HepG2 (cell line): Measurements from ENCODE around the gene LYZ. TPM values are rescaled to one million over a fixed set of nuclear protein-coding genes. Genes with fewer than 3 reads are reported as not detected.

Experiments
- CEBPG ChIP-seq: IDR thresholded peaks from 2 replicates; pipeline ENCODE4 v1.6.1; 2016
- GATAD2A ChIP-seq: IDR thresholded peaks from 2 replicates; pipeline ENCODE4 v1.6.1; 2016
- HDAC2 ChIP-seq: sonication (generic); formaldehyde crosslinking; IDR thresholded peaks from 2 replicates; pipeline ENCODE4 v1.4.0; 2020; ENCODE audit warnings: missing genetic modification reagents
- HOXA3 ChIP-seq: sonication (generic); formaldehyde crosslinking; IDR thresholded peaks from 2 replicates; pipeline ENCODE4 v1.5.0; 2020; ENCODE audit warnings: missing genetic modification reagents
- KLF15 ChIP-seq: sonication (generic); formaldehyde crosslinking; IDR thresholded peaks from 2 replicates; pipeline ENCODE4 v1.8.1; 2023; ENCODE audit warnings: borderline replicate concordance, mild to moderate bottlenecking, inconsistent platforms, missing genetic modification reagents, mixed read lengths
- MXD1 ChIP-seq: sonication (generic); formaldehyde crosslinking; IDR thresholded peaks from 2 replicates; pipeline ENCODE4 v1.4.0; 2020; ENCODE audit warnings: mild to moderate bottlenecking, missing genetic modification reagents
- MXD3 ChIP-seq: IDR thresholded peaks from 2 replicates; pipeline ENCODE4 v1.6.1; 2016; ENCODE audit warnings: mild to moderate bottlenecking, missing biosample characterization, missing genetic modification reagents
- PBX3 ChIP-seq: sonication (generic); formaldehyde crosslinking; IDR thresholded peaks from 2 replicates; pipeline ENCODE4 v1.8.1; 2023; ENCODE audit warnings: missing genetic modification reagents, inconsistent platforms, borderline replicate concordance
- POGZ ChIP-seq: sonication (generic); formaldehyde crosslinking; IDR thresholded peaks from 2 replicates; pipeline ENCODE4 v1.4.0; 2020; ENCODE audit warnings: mild to moderate bottlenecking, missing genetic modification reagents
- PPARG ChIP-seq: conservative IDR thresholded peaks from 2 replicates; pipeline ENCODE4 v1.6.1; 2016; ENCODE audit warnings: missing biosample characterization, missing genetic modification reagents
- REPIN1 ChIP-seq: sonication (generic); formaldehyde crosslinking; IDR thresholded peaks from 2 replicates; pipeline ENCODE4 v1.8.0; 2022; ENCODE audit warnings: missing genetic modification reagents, low read depth, mild to moderate bottlenecking, borderline replicate concordance
- RFX1 ChIP-seq: fragments of 450-650 bp; IDR thresholded peaks from 2 replicates; pipeline ENCODE4 v1.6.1; 2017
- SOX5 ChIP-seq: IDR thresholded peaks from 2 replicates; pipeline ENCODE4 v1.6.1; 2016; ENCODE audit warnings: borderline replicate concordance
- THAP8 ChIP-seq: sonication (generic); formaldehyde crosslinking; IDR thresholded peaks from 2 replicates; pipeline ENCODE4 v1.5.1; 2020; ENCODE audit warnings: missing genetic modification reagents, mild to moderate bottlenecking, borderline replicate concordance
- ZBTB8A ChIP-seq: sonication (generic); formaldehyde crosslinking; IDR thresholded peaks from 2 replicates; pipeline ENCODE4 v1.4.0; 2020; ENCODE audit warnings: mild to moderate bottlenecking, low read depth, missing genetic modification reagents, borderline replicate concordance
- ZNF12 ChIP-seq: sonication (generic); formaldehyde crosslinking; IDR thresholded peaks from 2 replicates; pipeline ENCODE4 v1.5.0; 2020; ENCODE audit warnings: missing genetic modification reagents
- ZNF124 ChIP-seq: sonication (generic); formaldehyde crosslinking; IDR thresholded peaks from 2 replicates; pipeline ENCODE4 v1.4.0; 2020; ENCODE audit warnings: missing genetic modification reagents
- ZNF18 ChIP-seq: sonication (generic); formaldehyde crosslinking; IDR thresholded peaks from 2 replicates; pipeline ENCODE4 v1.8.0; 2022; ENCODE audit warnings: mild to moderate bottlenecking, missing genetic modification reagents; ENCODE audit not compliant: insufficient replicate concordance
- ZNF207 ChIP-seq: fragments of 450-650 bp; IDR thresholded peaks from 2 replicates; pipeline ENCODE4 v1.6.1; 2016; ENCODE audit warnings: antibody characterized with exemption, borderline replicate concordance
- ZNF253 ChIP-seq: sonication (generic); formaldehyde crosslinking; IDR thresholded peaks from 2 replicates; pipeline ENCODE4 v1.8.0; 2022; ENCODE audit warnings: mild to moderate bottlenecking, missing genetic modification reagents, borderline replicate concordance
- ZNF34 ChIP-seq: sonication (generic); formaldehyde crosslinking; IDR thresholded peaks from 2 replicates; pipeline ENCODE4 v1.4.0; 2020; ENCODE audit warnings: mild to moderate bottlenecking, missing genetic modification reagents, borderline replicate concordance
- ZNF503 ChIP-seq: sonication (generic); formaldehyde crosslinking; IDR thresholded peaks from 2 replicates; pipeline ENCODE4 v1.4.0; 2020; ENCODE audit warnings: missing genetic modification reagents
- ZNF563 ChIP-seq: sonication (generic); formaldehyde crosslinking; IDR thresholded peaks from 2 replicates; pipeline ENCODE4 v1.8.0; 2022; ENCODE audit warnings: mild to moderate bottlenecking, moderate library complexity, missing genetic modification reagents
- ZNF614 ChIP-seq: IDR thresholded peaks from 2 replicates; pipeline ENCODE4 v1.6.1; 2018; ENCODE audit warnings: missing biosample characterization, missing genetic modification reagents, inconsistent platforms, borderline replicate concordance
- ZNF746 ChIP-seq: sonication (generic); formaldehyde crosslinking; IDR thresholded peaks from 2 replicates; pipeline ENCODE4 v1.8.0; 2022; ENCODE audit warnings: mild to moderate bottlenecking, missing genetic modification reagents
- polyA plus RNA-seq, 8 experiments: library from polyadenylated mRNA; depleted of rRNA in 3 of 8; stranded (reverse) in 7 of 8; unstranded in 1 of 8; fragments of >200 nt; fragmentation: Illumina TruSeq in 4 of 8; extraction: Trizol in 4 of 8; gene quantifications; 2 replicates each; pipeline versions ENCODE4 v1.2.1 to v1.2.3, GENCODE V29; 2011 to 2016; ENCODE audit warnings: low read depth in 4 of 8, missing spikeins in 1 of 8, mixed read lengths in 1 of 8; ENCODE audit not compliant: insufficient read depth in 1 of 8
- total RNA-seq, 5 experiments: library from RNA; depleted of rRNA; stranded (reverse); fragments of >200 nt; fragmentation: Illumina TruSeq; extraction: Trizol; gene quantifications; 2 replicates each; pipeline ENCODE4 v1.2.3, GENCODE V29; 2016; ENCODE audit warnings: low read depth in 1 of 5

Gene LYZ
- total and polyA plus RNA-seq, 2 of the 13 experiments (the other 11 are each of a cell fraction or from before 2014, with no cell fraction given) = 1,788 to 2,054 TPM

- TF ChIP-seq ZNF503 (CRISPR knock-in tag) = peak; percentile 47; the same call in 1 of the 2 replicates
- peak; percentile 77; the same call in 1 of the 2 replicates for TF ChIP-seq ZNF12 (CRISPR knock-in tag)
- TF ChIP-seq HDAC2 (CRISPR knock-in tag) = peak; percentile 73; the same call in 1 of the 2 replicates
- peak; percentile 42; the same call in 1 of the 2 replicates for TF ChIP-seq ZNF563 (CRISPR knock-in tag)
- peak; percentile 71; the same call in 1 of the 2 replicates for TF ChIP-seq SOX5
- TF ChIP-seq POGZ (CRISPR knock-in tag) = no peak
- TF ChIP-seq ZNF614 (CRISPR knock-in tag) = peak; percentile 84; the same call in 1 of the 2 replicates
- TF ChIP-seq ZNF34 = peak; percentile 83; the same call in 1 of the 2 replicates
- no peak for TF ChIP-seq ZNF18 (CRISPR knock-in tag)
- TF ChIP-seq THAP8 (CRISPR knock-in tag) = no peak
- peak; percentile 61; the same call in 1 of the 2 replicates for TF ChIP-seq MXD3 (CRISPR knock-in tag)
- TF ChIP-seq ZNF746 = peak; percentile 30; the same call in 1 of the 2 replicates
- no peak for TF ChIP-seq ZNF207
- no peak for TF ChIP-seq KLF15 (CRISPR knock-in tag)
- TF ChIP-seq ZBTB8A (CRISPR knock-in tag) = no peak
- TF ChIP-seq GATAD2A (CRISPR knock-in tag) = peak; percentile 38; the same call in 1 of the 2 replicates
- peak; percentile 74 for TF ChIP-seq PPARG (CRISPR knock-in tag)
- no peak for TF ChIP-seq RFX1
- no peak; the same call in 1 of the 2 replicates for TF ChIP-seq MXD1 (CRISPR knock-in tag)
- TF ChIP-seq ZNF124 (CRISPR knock-in tag) = peak; percentile 66; the same call in 1 of the 2 replicates
- TF ChIP-seq REPIN1 (CRISPR knock-in tag) = peak; percentile 78
- peak; percentile 58 for TF ChIP-seq HOXA3
- TF ChIP-seq CEBPG (CRISPR knock-in tag) = peak; percentile 60
- no peak for TF ChIP-seq PBX3 (CRISPR knock-in tag)
- peak; percentile 81 for TF ChIP-seq ZNF253
Measured at GRCh38 chr12:69354556-69355187, 6.5 kb downstream of the LYZ start (continued).
